Measurements from ENCODE around the gene MYO1E. TPM values are rescaled to one million over a fixed set of nuclear protein-coding genes. Genes with fewer than 3 reads are reported as not detected.

MYO1E gene
- total RNA-seq, 4 donors from 2014 or later, result 131 to 388 (median 345) TPM

DNA sequence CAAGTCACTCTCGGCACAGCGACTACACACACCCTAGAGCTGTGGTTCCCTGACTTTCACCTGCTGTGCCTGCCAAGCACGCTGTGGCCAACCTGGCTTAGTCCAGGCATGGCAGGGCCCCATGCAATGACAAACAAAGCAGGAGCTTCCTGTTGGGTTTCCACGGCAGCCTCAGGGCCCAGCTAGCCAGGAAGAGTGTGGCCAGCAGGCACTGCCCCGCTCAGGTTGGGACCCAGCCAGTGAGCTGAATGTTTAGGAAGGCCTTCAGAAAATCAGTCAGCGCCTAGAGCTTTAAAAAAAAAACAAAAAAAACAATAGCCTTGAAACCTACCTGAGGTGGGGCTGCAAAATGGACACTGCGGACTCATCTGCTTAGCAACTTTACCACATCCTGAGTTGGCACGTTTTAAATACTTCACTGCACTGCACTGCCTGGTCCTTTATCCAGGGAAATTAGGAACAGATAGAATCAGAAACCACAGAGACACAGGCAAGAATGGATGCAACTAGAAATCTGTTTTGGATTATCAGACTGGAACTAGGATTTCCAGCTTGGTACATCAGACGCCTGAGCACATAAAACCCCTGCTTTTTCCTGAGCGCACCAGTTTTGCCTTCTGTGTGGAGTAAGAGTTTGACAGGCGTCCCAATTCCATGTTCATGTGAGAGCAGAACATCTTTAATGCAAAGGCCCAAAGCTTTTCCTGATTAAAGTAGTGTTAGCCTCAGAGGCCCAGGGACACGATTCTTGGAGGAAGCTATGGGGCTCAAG, 202.2 kb downstream of the MYO1E start:
- Histone ChIP-seq H3K4me3 (no peak overlapping the region), H3K36me3 (peaks cover 0 to 19% (median 9%) of the 10 kb centered on the region in 4 donors), H3K4me1 (peaks cover 3 to 29% (median 12%) of the 10 kb centered on the region in 4 donors), H3K27ac (peak overlapping the region; percentile 48 to 63 (median 56)), H3K27me3 (no peaks in the 10 kb centered on the region), H3K9me3 (no peaks in the 10 kb centered on the region)
- TF ChIP-seq POLR2AphosphoS5 (IDR thresholded peaks at IDR 0.05) (no peak), EP300 (IDR thresholded peaks at IDR 0.05; ENCODE audit: low read depth) (no peak), POLR2A (IDR thresholded peaks at IDR 0.05) (no peak)
- TF ChIP-seq, protein P1, sequence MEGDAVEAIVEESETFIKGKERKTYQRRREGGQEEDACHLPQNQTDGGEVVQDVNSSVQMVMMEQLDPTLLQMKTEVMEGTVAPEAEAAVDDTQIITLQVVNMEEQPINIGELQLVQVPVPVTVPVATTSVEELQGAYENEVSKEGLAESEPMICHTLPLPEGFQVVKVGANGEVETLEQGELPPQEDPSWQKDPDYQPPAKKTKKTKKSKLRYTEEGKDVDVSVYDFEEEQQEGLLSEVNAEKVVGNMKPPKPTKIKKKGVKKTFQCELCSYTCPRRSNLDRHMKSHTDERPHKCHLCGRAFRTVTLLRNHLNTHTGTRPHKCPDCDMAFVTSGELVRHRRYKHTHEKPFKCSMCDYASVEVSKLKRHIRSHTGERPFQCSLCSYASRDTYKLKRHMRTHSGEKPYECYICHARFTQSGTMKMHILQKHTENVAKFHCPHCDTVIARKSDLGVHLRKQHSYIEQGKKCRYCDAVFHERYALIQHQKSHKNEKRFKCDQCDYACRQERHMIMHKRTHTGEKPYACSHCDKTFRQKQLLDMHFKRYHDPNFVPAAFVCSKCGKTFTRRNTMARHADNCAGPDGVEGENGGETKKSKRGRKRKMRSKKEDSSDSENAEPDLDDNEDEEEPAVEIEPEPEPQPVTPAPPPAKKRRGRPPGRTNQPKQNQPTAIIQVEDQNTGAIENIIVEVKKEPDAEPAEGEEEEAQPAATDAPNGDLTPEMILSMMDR (IDR thresholded peaks at IDR 0.05), result no peak
- WGBS, 2 donors (ENCODE audit: low coverage in 1 of 2), result 75% methylated on average over 6 to 12 of the region's 12 CpGs
- in situ Hi-C loops (cut with MboI; ENCODE audit: low pct_ligation_motif_present in 1 of 4, low pct_unique_long_range_greater_than_20kb in 1 of 4, low sequenced_read_pairs in 3 of 4), result loop anchor here in 1 of 4 donors (25.0 kb wide), 1 partner anchor 317 kb away; no protein-coding TSS in a partner anchor
- intact Hi-C loops (cut with DNase I; ENCODE audit: low total_unique reads), result no loop called here
- peak; percentile 37 for DNase-seq

- H3K36me3 ChIP-seq, result peaks cover 0 to 18% (median 8%) of the 10 kb centered on the region in 4 donors
- H3K9me3 ChIP-seq, result no peaks in the 10 kb centered on the region
- peaks cover 0 to 20% (median 9%) of the 10 kb centered on the region in 4 donors for H3K4me1 ChIP-seq
- peak overlapping the region; percentile 48 to 63 (median 56) for H3K27ac ChIP-seq
- DNase-seq, result no peak
- H3K27me3 ChIP-seq, result no peaks in the 10 kb centered on the region
- in situ Hi-C loops (cut with MboI; ENCODE audit: low pct_ligation_motif_present in 1 of 4, low pct_unique_long_range_greater_than_20kb in 1 of 4, low sequenced_read_pairs in 3 of 4) (loop anchor here in 2 of 4 donors (10.0 to 25.0 kb wide), 2 partner anchors 318 to 326 kb away; no protein-coding TSS in a partner anchor), intact Hi-C loops (cut with DNase I; ENCODE audit: low total_unique reads) (no loop called here)
- TF ChIP-seq EP300 (IDR thresholded peaks at IDR 0.05; ENCODE audit: low read depth) (no peak), POLR2AphosphoS5 (IDR thresholded peaks at IDR 0.05) (peak in 1 of 3 donors; percentile 39), POLR2A (IDR thresholded peaks at IDR 0.05) (no peak)
- TF ChIP-seq, protein P1 (IDR thresholded peaks at IDR 0.05), result no peak
- no peak overlapping the region for H3K4me3 ChIP-seq
- 74 to 78% methylated on average over 3 of the region's 3 CpGs for WGBS, 2 donors (ENCODE audit: low coverage in 1 of 2)
Observed at GRCh38 chr15:59169251-59169708, 203.4 kb downstream of the MYO1E start.

DNA sequence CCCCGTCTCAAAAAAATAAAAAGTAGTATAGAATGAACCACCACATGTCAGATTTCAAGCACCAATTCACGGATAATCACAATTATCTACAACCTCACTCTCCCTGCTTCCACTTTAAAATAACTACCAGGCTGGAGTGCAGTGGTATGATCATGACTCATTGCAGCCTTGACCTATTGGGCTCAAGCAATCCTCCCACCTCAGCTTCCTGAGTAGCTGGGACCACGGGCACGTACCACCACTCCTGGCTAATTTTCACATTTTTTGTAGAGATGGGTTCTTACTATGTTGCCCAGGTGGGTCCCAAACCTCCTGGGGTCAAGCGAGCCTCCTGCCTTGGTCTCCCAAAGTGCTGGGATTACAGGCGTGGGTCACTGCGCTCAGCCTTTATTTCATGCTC, 204.1 kb downstream of the MYO1E start:
- Histone ChIP-seq H3K36me3 (peaks cover 0 to 18% (median 5%) of the 10 kb centered on the region in 4 donors), H3K27ac (no peak overlapping the region), H3K27me3 (no peaks in the 10 kb centered on the region), H3K4me1 (peaks cover 0 to 20% (median 9%) of the 10 kb centered on the region in 4 donors), H3K4me3 (no peak overlapping the region), H3K9me3 (no peaks in the 10 kb centered on the region)
- in situ Hi-C loops (cut with MboI; ENCODE audit: low pct_ligation_motif_present in 1 of 4, low pct_unique_long_range_greater_than_20kb in 1 of 4, low sequenced_read_pairs in 3 of 4), result loop anchor here in 2 of 4 donors (10.0 to 25.0 kb wide), 2 partner anchors 319 to 326 kb away; no protein-coding TSS in a partner anchor
- WGBS, 2 donors (ENCODE audit: low coverage in 1 of 2), result 87 to 97% methylated on average over 4 to 7 of the region's 7 CpGs
- intact Hi-C loops (cut with DNase I; ENCODE audit: low total_unique reads), result no loop called here
- DNase-seq, result no peak
- no peak for TF ChIP-seq EP300 (IDR thresholded peaks at IDR 0.05; ENCODE audit: low read depth)
- no peak for TF ChIP-seq POLR2A (IDR thresholded peaks at IDR 0.05)
- TF ChIP-seq, protein P1 (IDR thresholded peaks at IDR 0.05), result no peak
- no peak for TF ChIP-seq POLR2AphosphoS5 (IDR thresholded peaks at IDR 0.05)

DNA sequence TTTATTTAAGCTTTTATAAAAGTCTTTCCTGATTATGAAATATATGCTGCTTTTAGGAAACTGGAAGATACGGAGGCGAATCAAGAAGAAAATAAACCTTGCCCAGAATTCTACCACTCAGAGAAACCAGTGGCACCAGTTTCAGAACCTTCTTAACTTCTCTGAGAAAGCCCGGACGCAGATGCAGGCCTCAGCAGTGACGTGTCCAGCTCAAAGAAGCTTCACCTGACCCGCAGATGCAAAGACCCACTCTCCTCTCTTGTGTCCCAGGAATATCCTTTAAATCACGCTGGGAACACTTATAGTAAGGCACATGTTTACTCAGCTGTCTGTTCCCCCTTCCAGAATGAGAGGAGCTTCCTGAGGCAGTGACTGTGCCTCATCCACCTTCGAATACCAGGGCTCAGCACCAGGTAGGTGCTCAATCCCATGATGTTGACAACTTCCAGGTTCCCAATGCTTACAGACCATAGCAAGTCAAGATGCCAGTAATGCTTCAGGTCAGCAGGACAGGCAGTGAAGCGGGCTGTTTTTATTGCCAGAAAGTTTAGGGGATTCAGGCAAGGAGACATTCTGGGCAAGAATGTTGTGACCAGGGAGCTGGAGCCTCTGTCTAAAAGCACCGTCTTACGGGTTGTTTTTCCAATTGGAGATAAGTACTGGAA, 205.9 kb downstream of the MYO1E start:
- H3K4me1 ChIP-seq, result peaks cover 0 to 20% (median 9%) of the 10 kb centered on the region in 4 donors
- no peaks in the 10 kb centered on the region for H3K9me3 ChIP-seq
- WGBS, 2 donors (ENCODE audit: low coverage in 1 of 2), result 68 to 83% methylated on average over 4 to 11 of the region's 11 CpGs
- intact Hi-C loops (cut with DNase I; ENCODE audit: low total_unique reads), result no loop called here
- peaks cover 0 to 17% (median 6%) of the 10 kb centered on the region in 4 donors for H3K36me3 ChIP-seq
- H3K27ac ChIP-seq, result no peak overlapping the region
- DNase-seq, result no peak
- in situ Hi-C loops (cut with MboI; ENCODE audit: low pct_ligation_motif_present in 1 of 4, low pct_unique_long_range_greater_than_20kb in 1 of 4, low sequenced_read_pairs in 3 of 4), result loop anchor here in 2 of 4 donors (10.0 to 25.0 kb wide), 2 partner anchors 321 to 328 kb away; no protein-coding TSS in a partner anchor
- TF ChIP-seq POLR2AphosphoS5 (IDR thresholded peaks at IDR 0.05) (no peak), POLR2A (IDR thresholded peaks at IDR 0.05) (no peak), EP300 (IDR thresholded peaks at IDR 0.05; ENCODE audit: low read depth) (no peak)
- TF ChIP-seq, protein P1 (IDR thresholded peaks at IDR 0.05), result no peak
- no peaks in the 10 kb centered on the region for H3K27me3 ChIP-seq
- no peak overlapping the region for H3K4me3 ChIP-seq

Data from transverse colon (tissue), 4 donors.